GM12878 (cell line): Measurements from ENCODE around the gene ROPN1B. TPM values are rescaled to one million over a fixed set of nuclear protein-coding genes. Genes with fewer than 3 reads are reported as not detected.
"Not testable (repeated sequence)": the region's sequence is repeated elsewhere in the genome, so short reads cannot be mapped to it uniquely, and the experiment has no call there.

ENCODE experiments used
- ATAC-seq: fragments of 200-7000 bp; cut with Tn5 transposase; 3 replicates; pipeline ENCODE4 v1.9.1; 2020; ENCODE audit warnings: mild to moderate bottlenecking, moderate library complexity
- Bru-seq: library from RNA; stranded (reverse); fragments of 400-500 nt; gene quantifications from one replicate; lab custom pipeline; 2021; lab: Mats Ljungman, UMichigan
- BruChase-seq, 2 experiments: library from RNA; stranded (reverse); fragments of 400-500 nt; gene quantifications; one replicate each; lab custom pipeline; 2021; lab: Mats Ljungman, UMichigan
- BruUV-seq: library from RNA; stranded (reverse); fragments of 400-500 nt; replicated peaks from 2 replicates; lab custom pipeline; 2021; lab: Mats Ljungman, UMichigan
- CTCF ChIA-PET: fragments of 300-600 bp; sonication (Branson Sonifier 250); formaldehyde crosslinking; extraction: SDS; loops from one replicate; lab custom pipeline; 2021; ENCODE audit warnings: inconsistent platforms; lab: Yijun Ruan, JAX
- POLR2A ChIA-PET: fragments of 350-600 bp; formaldehyde crosslinking; extraction: SDS; loops from one replicate; lab custom pipeline; 2021; ENCODE audit warnings: inconsistent platforms; lab: Charles Lee
- RAD21 ChIA-PET: fragments of 300-600 bp; sonication (Branson Sonifier 250); formaldehyde crosslinking; loops from one replicate; lab custom pipeline; 2023; ENCODE audit warnings: antibody characterized with exemption; ENCODE audit not compliant: unreplicated experiment; lab: Charles Lee
- SMC1A ChIA-PET: fragments of 300-600 bp; sonication (Branson Sonifier 250); formaldehyde crosslinking; loops from one replicate; lab custom pipeline; 2023; ENCODE audit not compliant: unreplicated experiment, uncharacterized antibody; lab: Charles Lee
- DNase-seq: peaks from one replicate; pipeline ENCODE4 v3.0.0-alpha.2; 2011; ENCODE audit warnings: low read depth, low spot score
- FAIRE-seq: peaks from 3 replicates; lab custom pipeline; 2011; peaks lifted over from hg19 to GRCh38; lab: Jason Lieb, UNC
- H2AFZ ChIP-seq: 2 replicates; pipeline ENCODE4 v1.6.0; 2011; ENCODE audit warnings: low read depth, low read length, control low read depth; ENCODE audit not compliant: control insufficient read depth
- H3K27ac ChIP-seq: 2 replicates; pipeline ENCODE4 v1.5.1; 2011; ENCODE audit warnings: control low read depth; ENCODE audit not compliant: control insufficient read depth, insufficient read depth
- H3K27me3 ChIP-seq, 2 experiments: replicated peaks in 1 of 2; 2 replicates each; pipeline versions ENCODE4 v1.6.0 to v1.6.1; 2011; ENCODE audit warnings: low read length in 1 of 2; ENCODE audit not compliant: control insufficient read depth in 2 of 2, insufficient read depth in 2 of 2
- H3K36me3 ChIP-seq, 2 experiments: 2 replicates each; pipeline ENCODE4 v1.5.1; 2011; ENCODE audit warnings: low read length in 1 of 2; ENCODE audit not compliant: control insufficient read depth in 2 of 2, insufficient read depth in 2 of 2
- H3K4me1 ChIP-seq: 2 replicates; pipeline ENCODE4 v1.6.1; 2011; ENCODE audit warnings: mild to moderate bottlenecking, low read length, moderate library complexity, mixed read lengths; ENCODE audit not compliant: control insufficient read depth, insufficient read depth
- H3K4me2 ChIP-seq: 2 replicates; pipeline ENCODE4 v1.6.0; 2011; ENCODE audit warnings: control low read depth; ENCODE audit not compliant: control insufficient read depth, insufficient read depth
- H3K4me3 ChIP-seq: fragments of 200-600 bp; sonication (generic); 2 replicates; pipeline ENCODE4 v1.5.1; 2016
- H3K79me2 ChIP-seq: 2 replicates; pipeline ENCODE4 v1.6.0; 2011; ENCODE audit warnings: low read length; ENCODE audit not compliant: control insufficient read depth, insufficient read depth
- H3K9ac ChIP-seq: 2 replicates; pipeline ENCODE4 v1.8.0; 2011; ENCODE audit warnings: low read length, control low read depth, mixed read lengths; ENCODE audit not compliant: control insufficient read depth, insufficient read depth
- H3K9me3 ChIP-seq: replicated peaks from 3 replicates; pipeline ENCODE4 v1.5.1; 2011; ENCODE audit warnings: mild to moderate bottlenecking, low read length; ENCODE audit not compliant: control insufficient read depth, insufficient read depth
- H4K20me1 ChIP-seq: 2 replicates; pipeline ENCODE4 v1.6.0; 2011; ENCODE audit not compliant: control insufficient read depth, insufficient read depth
- WGBS: methylation state at CpG from one replicate; pipeline ENCODE4 v1.1.6; 2016; ENCODE audit warnings: low lambda C conversion rate; ENCODE audit not compliant: insufficient replicate concordance, insufficient coverage; ENCODE audit errors: missing lambda C conversion rate; 5-methylcytosine and 5-hydroxymethylcytosine counted together
- in situ Hi-C: fragments of 300-500 bp; cut with MboI; formaldehyde crosslinking; loops from 9 replicates; pipeline ENCODE4 v1.14.3; 2018; ENCODE audit warnings: mixed read lengths
- intact Hi-C: fragments of 100-400 bp; cut with micrococcal nuclease; formaldehyde crosslinking; loops from one replicate; pipeline ENCODE4 v1.14.2; 2022; ENCODE audit not compliant: unreplicated experiment
- long read RNA-seq, 2 experiments: library from polyadenylated mRNA; unstranded; transcript quantifications; one replicate each; pipeline ENCODE4 v2.0.0, GENCODE V29; 2019 to 2020
- polyA minus RNA-seq, 3 experiments: library from RNA; depleted of rRNA, polyadenylated mRNA; stranded (reverse); fragments of >200 nt; gene quantifications; 2 replicates each; pipeline ENCODE4 v1.2.3, GENCODE V29; 2011
- polyA plus RNA-seq, 11 experiments: library from polyadenylated mRNA; depleted of rRNA in 4 of 11; unstranded in 6 of 11; stranded (reverse) in 5 of 11; fragments of >200 nt; fragmentation: Nextera tagmentation in 4 of 11; fragmentation: Illumina TruSeq in 1 of 11; extraction: Ambion mirVana in 4 of 11; extraction: Trizol in 1 of 11; gene quantifications; 1 replicate in 1 of 11; 2 replicates in 10 of 11; pipeline versions ENCODE4 v1.2.1 to v1.2.3, GENCODE V29; 2011 to 2016; ENCODE audit warnings: inconsistent platforms in 2 of 11, missing spikeins in 2 of 11, low read depth in 1 of 11
- total RNA-seq, 4 experiments: library from RNA; depleted of rRNA in 3 of 4; stranded (reverse); fragments of >200 nt in 3 of 4; fragmentation: Illumina TruSeq in 1 of 4; extraction: Trizol in 1 of 4; gene quantifications; 2 replicates each; pipeline versions ENCODE4 v1.2.1 to v1.2.3, GENCODE V29; 2013 to 2021

Gene ROPN1B
- total RNA-seq (2013; cell fraction: nucleolus; rRNA removed), result not detected in 2 replicates
- not detected in 2 replicates for total RNA-seq (2014; rRNA removed)
- not detected in 2 replicates for total RNA-seq (2014; rRNA removed; fragmentation: Illumina TruSeq; extraction: Trizol)
- total RNA-seq (2021), result not detected in 2 replicates
- not detected for polyA plus RNA-seq (2011; ENCODE audit: low read depth)
- not detected in 2 replicates for polyA plus RNA-seq (2011; rRNA removed)
- polyA plus RNA-seq (2011; cell fraction: cytosol; rRNA removed), result not detected in 2 replicates
- not detected in 2 replicates for polyA plus RNA-seq (2011; cell fraction: nucleus; rRNA removed)
- not detected in 2 replicates for polyA plus RNA-seq (2012)
- not detected in 2 replicates for polyA plus RNA-seq (2014; fragmentation: Illumina TruSeq; extraction: Trizol)
- polyA plus RNA-seq (2014; fragmentation: Nextera tagmentation; extraction: Ambion mirVana), result not detected
- not detected in 2 replicates for polyA plus RNA-seq (2014; rRNA removed)
- polyA plus RNA-seq (2016; fragmentation: Nextera tagmentation; extraction: Ambion mirVana), result not detected
- not detected in 2 replicates for polyA minus RNA-seq (2011; rRNA and poly(A)+ RNA removed)
- polyA minus RNA-seq (2011; cell fraction: cytosol; rRNA and poly(A)+ RNA removed), result not detected in 2 replicates
- polyA minus RNA-seq (2011; cell fraction: nucleus; rRNA and poly(A)+ RNA removed), result not detected in 2 replicates
- not detected for Bru-seq, nascent RNA
- BruChase-seq, experiment 1, labeled RNA remaining after a 6-hour chase, result not detected
- BruChase-seq, experiment 2, labeled RNA remaining after a 2-hour chase, result percentile 6 among the genes with signal in this experiment
- long read RNA-seq, experiment 1, result 0 reads
- long read RNA-seq, experiment 2, partial matches to known transcripts, result 0 of 1 reads
- long read RNA-seq, experiment 2, other reads (novel, unspliced or antisense), result 1 of 1 reads

DNA sequence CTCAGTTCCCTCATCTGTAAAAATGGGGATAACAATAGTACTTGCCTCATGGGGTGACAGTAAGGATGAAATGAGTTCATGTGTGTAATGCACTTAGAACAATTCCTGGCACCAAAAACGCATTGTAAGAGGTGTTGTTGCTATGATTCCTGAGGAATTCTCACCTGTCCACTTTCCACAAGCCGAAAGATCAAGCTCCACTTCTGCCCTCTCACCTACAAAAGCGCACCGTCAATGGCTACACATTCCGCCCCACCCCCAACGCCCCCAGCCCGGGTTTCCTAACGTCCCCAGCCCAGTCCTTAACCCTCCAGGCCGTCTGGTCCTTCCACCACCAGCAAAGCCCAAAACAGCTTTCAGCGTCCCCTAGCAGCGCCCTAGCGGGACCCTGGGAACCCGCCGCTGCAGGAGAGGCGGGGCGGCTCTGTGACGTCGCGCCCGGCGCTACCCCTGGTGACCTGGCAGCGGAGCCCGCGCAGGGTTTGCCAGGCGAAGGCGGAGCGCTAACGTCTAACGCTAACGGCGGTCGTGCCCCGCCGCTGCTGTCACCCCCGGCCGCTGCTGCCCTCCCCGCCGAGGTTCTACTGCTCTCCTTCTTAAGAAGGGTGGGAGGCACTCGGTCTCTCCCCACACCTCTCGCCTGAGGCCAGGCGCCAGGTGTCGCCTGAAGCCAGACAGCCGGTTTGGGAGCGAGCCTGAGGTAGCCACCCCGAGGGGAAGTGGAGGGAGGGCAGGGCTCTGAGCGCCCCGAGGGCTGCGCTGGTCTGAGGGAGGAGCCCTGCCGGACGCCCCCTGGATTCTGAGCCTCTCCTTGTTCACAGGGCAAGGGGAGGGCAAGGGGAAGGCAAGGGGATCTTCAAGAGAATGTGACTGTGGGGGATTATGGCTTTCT is at the start of gene ROPN1B:
Gene ROPN1B (plus strand): TSS at position 478 of the 892 bp plus-strand sequence. CDS start 2,877 bp downstream, outside the sequence.
- ATAC-seq, result peak; percentile 64
- H3K27ac ChIP-seq, H3K4me1 ChIP-seq, H2AFZ ChIP-seq, in situ Hi-C loops, H3K9me3 ChIP-seq, intact Hi-C loops, H3K4me2 ChIP-seq, CTCF ChIA-PET, H3K36me3 ChIP-seq, SMC1A ChIA-PET, POLR2A ChIA-PET, H3K4me3 ChIP-seq, BruUV-seq, RAD21 ChIA-PET, H3K79me2 ChIP-seq, DNase-seq, H4K20me1 ChIP-seq, H3K27me3 ChIP-seq, H3K9ac ChIP-seq: not testable (repeated sequence)
- peak; percentile 35 for FAIRE-seq
- 0% methylated on average over 1 of the region's 50 CpGs for WGBS

DNA sequence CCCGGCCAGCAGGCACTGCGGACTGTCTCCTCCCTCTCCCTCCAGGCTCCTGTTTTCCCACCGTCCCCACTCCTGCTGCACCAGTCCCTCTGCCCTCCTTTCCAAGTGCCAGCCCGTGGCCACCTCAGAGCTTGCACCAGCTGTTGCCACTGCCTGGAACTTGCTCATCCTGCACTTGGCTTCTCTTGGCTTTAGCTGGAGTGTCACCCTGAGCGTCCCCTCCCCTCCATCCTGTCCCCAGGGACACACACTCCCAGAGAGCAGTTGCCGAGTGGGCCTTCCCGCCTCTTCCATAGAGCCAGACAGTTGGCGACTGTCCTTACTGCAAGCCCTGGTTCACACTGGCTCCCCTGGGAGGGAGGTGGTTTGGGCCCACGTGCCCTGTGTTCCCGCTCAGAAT is 48.8 kb upstream of the ROPN1B start:
- H3K27ac ChIP-seq, DNase-seq, H2AFZ ChIP-seq, H4K20me1 ChIP-seq, H3K4me1 ChIP-seq, H3K4me2 ChIP-seq, FAIRE-seq, ATAC-seq, H3K79me2 ChIP-seq, in situ Hi-C loops, CTCF ChIA-PET, intact Hi-C loops, H3K27me3 ChIP-seq, H3K4me3 ChIP-seq, BruUV-seq, H3K9ac ChIP-seq, SMC1A ChIA-PET, H3K36me3 ChIP-seq, RAD21 ChIA-PET, H3K9me3 ChIP-seq, POLR2A ChIA-PET: not testable (repeated sequence)
- WGBS, result 55% methylated on average over 10 of the region's 10 CpGs

DNA sequence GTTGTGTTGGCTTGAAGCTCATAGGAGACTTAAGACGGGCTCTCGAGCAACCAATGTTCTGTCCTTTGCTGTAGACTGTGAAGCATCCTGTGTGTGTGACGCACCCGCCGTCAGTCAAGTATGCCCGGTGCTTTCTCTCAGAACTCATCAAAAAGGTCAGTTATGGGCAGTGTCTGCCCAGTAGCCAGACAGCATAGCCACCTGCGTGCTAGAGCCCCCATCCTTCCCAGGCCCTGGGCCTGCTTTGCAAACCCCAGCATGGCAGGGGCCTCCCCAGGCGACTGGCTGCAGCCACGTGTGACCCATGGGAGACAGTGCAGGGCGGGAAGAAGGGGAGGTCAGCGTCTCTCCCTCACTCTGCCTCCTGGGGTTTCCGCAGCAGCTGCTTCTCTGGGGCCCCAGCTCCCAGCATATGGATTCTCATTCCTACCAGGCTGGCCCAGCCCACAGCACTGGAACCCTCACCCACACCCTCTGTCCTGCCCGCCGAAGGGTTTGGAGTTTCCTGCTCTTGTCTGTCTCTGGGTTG is 48.2 kb upstream of the ROPN1B start:
- RAD21 ChIA-PET, H4K20me1 ChIP-seq, H3K36me3 ChIP-seq, H2AFZ ChIP-seq, in situ Hi-C loops, H3K9me3 ChIP-seq, BruUV-seq, SMC1A ChIA-PET, H3K27me3 ChIP-seq, ATAC-seq, DNase-seq, intact Hi-C loops, H3K4me3 ChIP-seq, FAIRE-seq, H3K9ac ChIP-seq, POLR2A ChIA-PET, H3K4me1 ChIP-seq, H3K79me2 ChIP-seq, H3K27ac ChIP-seq, H3K4me2 ChIP-seq: not testable (repeated sequence)
- 70% methylated on average over 14 of the region's 14 CpGs for WGBS
- CTCF ChIA-PET, result interaction anchor here (1.7 kb wide), 1 partner anchor 11 kb away, joined by 4 read pairs; no protein-coding TSS in a partner anchor
